ENCODE results near the gene RBMX2. TPM values are rescaled to one million over a fixed set of nuclear protein-coding genes. Genes with fewer than 3 reads are reported as not detected.
"Not testable (repeated sequence)": the region's sequence is repeated elsewhere in the genome, so short reads cannot be mapped to it uniquely, and the experiment has no call there.

RBMX2 gene
- total RNA-seq, 1 donor from 2014 or later, result 29.1 TPM

DNA sequence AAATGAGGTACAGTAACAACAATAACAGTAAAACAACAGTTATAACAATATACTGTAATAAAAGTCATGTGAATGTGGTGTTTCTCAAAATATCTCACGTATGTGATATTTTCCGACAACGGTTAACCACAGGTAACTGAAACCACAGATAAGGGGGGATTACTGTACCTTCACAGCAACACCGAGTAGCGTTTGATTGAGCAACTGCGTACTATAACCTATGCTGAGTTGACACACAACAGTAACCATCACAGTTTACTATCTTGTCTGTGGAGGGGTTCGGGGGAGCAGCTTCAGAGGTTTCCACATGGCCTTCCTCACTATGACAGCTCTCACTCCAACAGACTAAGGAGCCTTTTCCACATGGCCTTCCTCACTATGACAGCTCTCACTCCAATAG lies 13.4 kb downstream of the RBMX2 start:
- Mint-ChIP-seq H3K4me3 (no peak overlapping the region), H3K27me3 (no peaks in the 10 kb centered on the region), H3K4me1 (ENCODE audit: unreplicated experiment) (peaks cover 9% of the 10 kb centered on the region), H3K36me3 (peaks cover 7% of the 10 kb centered on the region), H3K9me3 (no peaks in the 10 kb centered on the region), H3K27ac (no peak overlapping the region)
- TF ChIP-seq CTCF (conservative IDR thresholded peaks at IDR 0.05), result no peak
- no peak for DNase-seq (ENCODE audit: extremely low spot score, unreplicated experiment)

- no peak for TF ChIP-seq CTCF (conservative IDR thresholded peaks at IDR 0.05)
- H3K4me3 Mint-ChIP-seq, result no peak overlapping the region
- peaks cover 9% of the 10 kb centered on the region for H3K4me1 Mint-ChIP-seq (ENCODE audit: unreplicated experiment)
- H3K36me3 Mint-ChIP-seq, result peaks cover 3% of the 10 kb centered on the region
- no peak for DNase-seq (ENCODE audit: extremely low spot score, unreplicated experiment)
- H3K27ac Mint-ChIP-seq, result no peak overlapping the region
- peaks cover 3% of the 10 kb centered on the region for H3K27me3 Mint-ChIP-seq
- H3K9me3 Mint-ChIP-seq, result no peaks in the 10 kb centered on the region
These were observed 15.0 kb downstream of the RBMX2 start for GRCh38 chrX:130416785-130417184.

GRCh38 chrX:130418066-130418465 lies 16.3 kb downstream of the RBMX2 start:
- Mint-ChIP-seq H3K27ac (no peak overlapping the region), H3K4me3 (no peak overlapping the region), H3K4me1 (ENCODE audit: unreplicated experiment) (peaks cover 9% of the 10 kb centered on the region), H3K27me3 (peaks cover 3% of the 10 kb centered on the region), H3K36me3 (no peaks in the 10 kb centered on the region), H3K9me3 (no peaks in the 10 kb centered on the region)
- no peak for DNase-seq (ENCODE audit: extremely low spot score, unreplicated experiment)
- no peak for TF ChIP-seq CTCF (conservative IDR thresholded peaks at IDR 0.05)

DNA sequence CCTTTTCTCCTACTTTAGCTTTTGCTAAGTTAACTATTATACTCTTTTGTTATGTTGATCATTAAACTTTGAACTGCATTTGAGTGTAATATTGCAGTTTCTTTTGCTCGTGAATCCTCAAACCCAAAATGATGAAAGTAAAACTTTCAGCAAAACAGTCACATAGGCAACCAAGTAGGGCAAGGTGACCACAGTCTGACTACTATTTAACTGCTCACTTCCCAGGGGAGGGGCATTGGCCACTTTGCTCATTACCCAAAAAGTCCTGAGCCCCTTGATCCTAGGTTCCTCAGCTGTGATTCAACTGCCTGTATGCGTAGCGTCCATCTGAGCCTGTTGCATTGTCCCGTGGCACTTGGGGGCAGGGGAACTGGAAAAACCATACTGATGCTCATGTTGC lies 17.0 kb downstream of the RBMX2 start:
- Mint-ChIP-seq H3K4me1 (ENCODE audit: unreplicated experiment) (peaks cover 9% of the 10 kb centered on the region), H3K27ac (no peak overlapping the region), H3K36me3 (no peaks in the 10 kb centered on the region), H3K4me3 (no peak overlapping the region), H3K9me3 (no peaks in the 10 kb centered on the region), H3K27me3 (peaks cover 8% of the 10 kb centered on the region)
- DNase-seq (ENCODE audit: extremely low spot score, unreplicated experiment), result no peak
- TF ChIP-seq CTCF (conservative IDR thresholded peaks at IDR 0.05), result no peak

GRCh38 chrX:130419263-130419662 lies 17.5 kb downstream of the RBMX2 start:
- peaks cover 9% of the 10 kb centered on the region for H3K4me1 Mint-ChIP-seq (ENCODE audit: unreplicated experiment)
- peaks cover 8% of the 10 kb centered on the region for H3K27me3 Mint-ChIP-seq
- H3K36me3 Mint-ChIP-seq, result no peaks in the 10 kb centered on the region
- no peak overlapping the region for H3K4me3 Mint-ChIP-seq
- DNase-seq (ENCODE audit: extremely low spot score, unreplicated experiment), result no peak
- no peak for TF ChIP-seq CTCF (conservative IDR thresholded peaks at IDR 0.05)
- no peaks in the 10 kb centered on the region for H3K9me3 Mint-ChIP-seq
- no peak overlapping the region for H3K27ac Mint-ChIP-seq

GRCh38 chrX:130426531-130426930 lies 24.7 kb downstream of the RBMX2 start:
- no peak overlapping the region for H3K4me3 Mint-ChIP-seq
- H3K36me3 Mint-ChIP-seq, result no peaks in the 10 kb centered on the region
- H3K27ac Mint-ChIP-seq, result no peak overlapping the region
- no peak for DNase-seq (ENCODE audit: extremely low spot score, unreplicated experiment)
- peaks cover 23% of the 10 kb centered on the region for H3K27me3 Mint-ChIP-seq
- TF ChIP-seq CTCF (conservative IDR thresholded peaks at IDR 0.05), result no peak
- H3K4me1 Mint-ChIP-seq (ENCODE audit: unreplicated experiment), result no peaks in the 10 kb centered on the region
- H3K9me3 Mint-ChIP-seq, result peaks cover 6% of the 10 kb centered on the region

DNA sequence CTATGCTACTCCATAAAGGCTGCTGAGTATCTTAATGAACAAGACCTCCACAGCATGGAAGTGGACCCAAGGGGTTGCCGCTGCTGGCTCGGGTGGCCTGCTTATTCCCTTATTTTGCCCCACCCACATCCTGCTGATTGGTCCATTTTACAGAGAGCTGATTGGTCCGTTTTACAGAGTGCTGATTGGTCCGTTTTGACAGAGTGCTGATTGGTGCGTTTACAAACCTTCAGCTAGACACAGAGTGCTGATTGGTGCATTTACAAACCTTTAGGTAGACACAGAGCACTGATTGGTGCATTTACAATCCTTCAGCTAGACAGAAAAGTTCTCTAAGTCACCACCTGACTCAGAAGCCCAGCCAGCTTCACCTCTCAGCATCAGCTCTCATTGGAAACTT lies 27.4 kb downstream of the RBMX2 start:
- not testable (repeated sequence) for H3K4me1 Mint-ChIP-seq (ENCODE audit: unreplicated experiment); H3K36me3 Mint-ChIP-seq; H3K4me3 Mint-ChIP-seq; H3K27ac Mint-ChIP-seq; H3K9me3 Mint-ChIP-seq; DNase-seq (ENCODE audit: extremely low spot score, unreplicated experiment)
- H3K27me3 Mint-ChIP-seq, result peaks cover 17% of the 10 kb centered on the region
